ENCODE results near the gene NCOA6.

Gene NCOA6

DNA sequence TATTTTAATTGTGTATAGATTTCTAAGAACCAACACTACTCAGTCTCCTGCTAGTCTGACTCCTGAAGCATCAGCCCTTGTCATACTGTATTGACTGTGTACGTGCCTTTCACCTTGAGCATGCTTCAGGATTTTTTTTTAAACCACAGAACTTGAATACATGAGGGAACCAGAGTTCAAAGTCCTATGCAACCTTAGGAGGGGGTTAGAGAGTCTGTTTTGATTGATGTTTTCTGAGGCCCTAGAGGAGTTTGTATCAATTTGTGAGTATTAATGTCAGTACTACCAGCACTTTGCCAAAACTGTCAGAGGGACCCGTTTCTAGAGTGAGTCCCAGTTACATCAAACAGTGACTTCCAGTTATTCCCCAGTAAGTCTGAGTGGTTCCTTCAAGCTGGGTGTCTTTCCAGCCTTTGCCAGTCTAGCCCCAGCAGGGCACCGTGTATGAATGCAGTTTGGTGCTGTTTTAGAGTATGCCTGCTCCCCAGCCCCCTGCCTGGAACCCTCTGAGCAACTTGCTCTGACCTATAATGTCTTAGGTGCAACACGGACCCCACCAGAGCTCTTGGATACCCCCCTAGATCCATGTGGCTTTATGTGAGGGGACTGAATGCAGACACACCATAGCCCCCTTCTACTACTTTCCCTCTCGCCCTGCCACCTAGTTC lies 112.8 kb downstream of the NCOA6 start:
- no peak for TF ChIP-seq ZNF274 (IDR thresholded peaks at IDR 0.05; ENCODE audit: low read depth, low read length)
- H3K4me3 ChIP-seq (ENCODE audit: low read length): no peak overlapping the region

GRCh38 chr20:34711813-34712430 lies 113.5 kb downstream of the NCOA6 start:
- no peak for TF ChIP-seq ZNF274 (IDR thresholded peaks at IDR 0.05; ENCODE audit: low read depth, low read length)
- H3K4me3 ChIP-seq (ENCODE audit: low read length): no peak overlapping the region

DNA sequence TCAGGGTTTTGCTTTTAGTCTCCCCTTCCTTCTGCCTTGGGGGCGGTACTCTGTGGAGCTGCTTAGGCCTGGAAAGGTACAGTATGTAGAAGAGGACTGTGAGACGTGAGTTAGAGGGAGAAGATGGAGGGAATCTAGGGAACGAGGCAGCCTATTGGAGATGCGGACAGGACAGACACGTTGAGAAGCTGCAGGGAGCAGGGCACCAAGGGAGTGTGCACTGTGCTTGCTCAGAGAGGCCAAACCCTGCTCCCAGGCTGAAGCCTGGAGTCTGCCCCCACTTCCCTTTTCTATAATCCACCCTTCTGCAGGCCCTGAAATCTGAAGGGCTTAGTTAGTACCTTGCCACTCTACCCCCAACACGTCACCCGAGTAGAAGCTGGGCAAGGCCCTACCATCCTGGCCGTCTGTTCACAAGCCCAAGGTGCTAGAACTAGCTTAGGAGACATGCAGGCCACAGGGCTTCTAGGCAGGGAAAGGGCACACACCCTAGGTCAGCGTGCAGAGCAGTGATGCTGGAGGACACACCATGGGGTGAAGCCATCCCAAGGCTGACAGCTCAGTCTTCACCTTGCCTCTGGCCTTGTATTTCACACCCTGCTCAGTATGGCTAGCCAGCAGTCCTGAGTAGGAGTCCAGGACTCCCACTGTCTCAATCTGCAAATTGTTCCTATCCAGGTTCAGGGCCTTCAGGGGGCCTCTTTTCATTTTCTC lies 114.4 kb downstream of the NCOA6 start:
- no peak overlapping the region for H3K4me3 ChIP-seq (ENCODE audit: low read length)
- TF ChIP-seq ZNF274 (IDR thresholded peaks at IDR 0.05; ENCODE audit: low read depth, low read length): no peak

- no peak overlapping the region; the same call in 1 of the 2 replicates for H3K4me3 ChIP-seq (ENCODE audit: low read length)
- TF ChIP-seq ZNF274 (IDR thresholded peaks at IDR 0.05; ENCODE audit: low read depth, low read length): no peak
Measured at GRCh38 chr20:34710568-34710839, 114.9 kb downstream of the NCOA6 start.

GRCh38 chr20:34709831-34710567 lies 115.5 kb downstream of the NCOA6 start:
- H3K4me3 ChIP-seq (ENCODE audit: low read length): peak overlapping the region; percentile 67; the same call in 1 of the 2 replicates
- no peak for TF ChIP-seq ZNF274 (IDR thresholded peaks at IDR 0.05; ENCODE audit: low read depth, low read length)

- H3K4me3 ChIP-seq (ENCODE audit: low read length): peak overlapping the region; percentile 67
- no peak for TF ChIP-seq ZNF274 (IDR thresholded peaks at IDR 0.05; ENCODE audit: low read depth, low read length)
Measured at GRCh38 chr20:34709044-34709830, 116.2 kb downstream of the NCOA6 start.

GRCh38 chr20:34708621-34709043 lies 116.8 kb downstream of the NCOA6 start:
- peak overlapping the region; percentile 67; the same call in 1 of the 2 replicates for H3K4me3 ChIP-seq (ENCODE audit: low read length)
- TF ChIP-seq ZNF274 (IDR thresholded peaks at IDR 0.05; ENCODE audit: low read depth, low read length): no peak

DNA sequence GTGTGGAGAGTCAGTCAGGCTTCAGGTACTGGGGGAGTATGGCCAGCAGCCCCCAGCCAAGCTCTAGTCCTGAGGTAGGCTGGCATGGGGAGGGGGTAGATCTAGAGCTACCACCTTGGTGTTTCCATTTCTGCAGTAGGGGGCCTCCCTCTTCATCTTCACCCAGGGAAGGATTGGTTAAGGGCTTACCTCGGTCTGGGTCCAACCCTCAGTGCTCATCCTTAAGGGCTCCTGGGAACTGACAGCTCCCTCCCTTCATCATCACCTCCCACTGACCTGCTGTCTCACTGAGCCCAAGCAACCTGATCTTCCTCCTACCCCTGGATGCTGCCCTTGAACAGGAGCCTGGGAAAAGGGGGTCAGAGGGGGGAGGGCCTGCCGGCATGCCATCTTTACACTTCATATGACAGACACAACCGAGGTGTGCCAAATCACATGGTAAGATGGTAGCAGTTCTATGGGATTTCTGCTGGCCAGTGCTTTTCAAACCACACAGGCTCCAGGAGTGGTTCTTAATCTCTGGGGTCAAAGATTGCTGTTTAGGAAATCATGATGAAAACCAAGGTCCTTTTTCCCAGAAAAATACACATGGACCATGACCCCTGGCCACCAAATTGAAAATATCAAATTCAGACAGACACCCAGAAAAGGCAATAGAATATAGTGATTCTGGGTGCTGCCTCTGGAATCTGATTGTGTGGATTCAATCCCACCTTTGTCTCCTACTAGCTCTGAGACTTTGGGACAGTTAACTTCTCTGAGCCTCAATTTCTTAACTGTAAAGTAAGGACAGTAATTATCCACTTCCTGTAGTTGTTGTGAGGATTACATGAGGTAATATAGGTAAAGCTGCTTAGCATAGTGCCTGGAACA lies 118.3 kb downstream of the NCOA6 start:
- H3K4me3 ChIP-seq (ENCODE audit: low read length): no peak overlapping the region
- no peak for TF ChIP-seq ZNF274 (IDR thresholded peaks at IDR 0.05; ENCODE audit: low read depth, low read length)

DNA sequence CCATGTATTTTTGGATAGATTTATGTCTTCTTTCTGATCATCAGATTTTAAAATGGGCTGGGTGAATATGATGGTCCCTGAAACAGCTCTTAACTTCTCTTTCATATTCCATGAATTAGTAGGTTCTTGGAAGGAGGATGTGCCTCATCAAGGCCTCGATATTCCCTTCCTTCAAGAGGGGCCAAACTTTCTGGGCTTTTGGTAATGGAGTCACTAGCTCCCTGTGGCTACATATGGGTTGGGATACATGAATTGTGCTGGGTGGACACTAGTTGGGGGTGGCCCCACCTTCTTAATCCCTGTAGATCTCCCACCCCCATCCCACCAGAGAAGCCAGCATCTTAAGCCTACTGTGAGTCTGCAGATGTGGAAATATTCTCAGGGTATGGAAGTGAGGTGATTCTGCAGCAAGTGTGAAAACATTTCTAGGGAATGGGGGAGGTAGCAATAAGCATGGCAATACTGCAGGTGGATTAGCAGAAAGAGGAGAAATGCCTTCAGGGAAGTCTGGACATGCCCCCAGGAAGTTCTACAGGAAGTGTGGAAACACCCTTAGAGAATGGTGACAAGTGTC lies 119.1 kb downstream of the NCOA6 start:
- no peak for TF ChIP-seq ZNF274 (IDR thresholded peaks at IDR 0.05; ENCODE audit: low read depth, low read length)
- H3K4me3 ChIP-seq (ENCODE audit: low read length): no peak overlapping the region

- TF ChIP-seq ZNF274 (IDR thresholded peaks at IDR 0.05; ENCODE audit: low read depth, low read length): no peak
Measured at GRCh38 chr20:34705397-34706301, 119.8 kb downstream of the NCOA6 start.

GRCh38 chr20:34705008-34705396 lies 120.4 kb downstream of the NCOA6 start:
- no peak for TF ChIP-seq ZNF274 (IDR thresholded peaks at IDR 0.05; ENCODE audit: low read depth, low read length)

More at GRCh38 chr20:34705397-34706301, 119.8 kb downstream of the NCOA6 start:
- H3K4me3 ChIP-seq (ENCODE audit: low read length): no peak overlapping the region

More at GRCh38 chr20:34705008-34705396, 120.4 kb downstream of the NCOA6 start:
- H3K4me3 ChIP-seq (ENCODE audit: low read length): peak overlapping the region; percentile 80; the same call in 1 of the 2 replicates
